ENCODE measurements around the gene MALT1.

MALT1 gene

DNA sequence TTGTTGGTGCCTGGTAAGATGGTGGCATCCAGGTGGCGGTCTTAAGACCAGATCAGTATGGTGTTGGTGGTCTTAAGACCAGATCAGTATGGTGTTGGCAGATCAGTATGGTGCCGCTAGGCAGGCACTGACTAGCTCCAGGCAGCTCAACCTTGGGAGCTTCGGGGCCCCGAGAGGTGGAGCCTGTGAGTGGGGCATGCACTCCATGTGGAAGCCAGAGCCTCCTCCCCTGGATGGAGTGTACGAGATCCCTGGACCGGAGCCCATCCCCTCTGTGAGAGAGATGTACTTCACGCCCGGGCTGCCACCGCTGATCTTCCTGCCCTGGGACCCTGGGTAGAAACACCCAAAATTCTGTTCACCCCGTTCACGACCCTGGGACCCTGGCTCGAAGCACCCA is 19.0 kb downstream of the MALT1 start:
- no peak for DNase-seq (ENCODE audit: low spot score)

DNA sequence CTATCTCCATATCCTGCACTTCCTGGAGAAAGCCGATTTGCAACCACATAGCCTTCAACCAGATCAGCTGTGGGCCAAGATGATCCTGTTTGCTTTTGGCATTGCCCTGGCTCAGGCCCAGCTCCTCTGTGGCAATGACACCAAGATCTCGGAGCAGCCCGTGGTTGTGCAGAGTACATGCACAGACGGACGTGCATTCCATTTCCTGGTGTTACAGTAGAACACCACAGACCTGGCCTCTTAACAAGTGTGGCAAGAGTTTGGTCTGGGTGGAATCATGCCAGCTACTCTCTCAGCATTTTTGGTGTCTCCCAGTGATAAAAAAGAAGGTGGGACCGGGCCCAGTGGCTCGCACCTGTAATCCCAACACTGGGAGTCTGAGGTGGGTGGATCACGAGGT is 20.0 kb downstream of the MALT1 start:
- DNase-seq (ENCODE audit: low spot score), result no peak

DNA sequence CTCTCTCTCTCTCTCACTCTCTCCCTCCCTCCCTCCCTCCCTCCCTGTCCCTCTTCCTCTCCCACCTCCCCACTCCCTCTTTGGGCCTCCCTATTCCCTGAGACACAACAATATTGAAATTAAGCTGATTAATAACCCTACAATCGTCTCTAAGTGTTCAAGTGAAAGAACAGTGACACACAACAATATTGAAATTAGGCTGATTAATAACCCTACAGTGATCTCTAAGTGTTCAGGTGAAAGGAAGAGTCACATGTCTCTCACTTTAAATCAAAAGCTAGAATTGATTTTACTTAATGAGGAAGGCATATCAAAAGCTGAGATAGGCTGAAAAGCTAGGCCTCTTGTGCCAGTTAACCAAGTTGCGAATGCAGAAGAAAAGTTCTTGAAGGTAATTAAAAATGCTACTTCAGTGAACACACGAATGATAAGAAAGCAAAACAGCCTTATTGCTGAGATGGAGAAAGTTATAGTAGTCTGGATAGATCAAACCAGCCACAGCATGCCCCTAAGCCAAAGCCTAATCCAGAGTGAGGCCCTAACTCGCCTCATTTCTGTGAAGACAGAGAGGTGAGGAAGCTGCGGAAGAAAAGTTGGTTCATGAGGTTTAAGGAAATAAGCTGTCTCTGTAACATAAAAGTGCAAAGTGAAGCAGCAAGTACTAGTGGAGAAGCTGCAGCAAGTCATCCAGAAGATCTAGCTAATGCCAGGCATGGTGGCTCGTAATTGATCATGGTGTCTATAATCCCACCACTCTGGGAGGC is 21.3 kb downstream of the MALT1 start:
- no peak for DNase-seq (ENCODE audit: low spot score)

DNA sequence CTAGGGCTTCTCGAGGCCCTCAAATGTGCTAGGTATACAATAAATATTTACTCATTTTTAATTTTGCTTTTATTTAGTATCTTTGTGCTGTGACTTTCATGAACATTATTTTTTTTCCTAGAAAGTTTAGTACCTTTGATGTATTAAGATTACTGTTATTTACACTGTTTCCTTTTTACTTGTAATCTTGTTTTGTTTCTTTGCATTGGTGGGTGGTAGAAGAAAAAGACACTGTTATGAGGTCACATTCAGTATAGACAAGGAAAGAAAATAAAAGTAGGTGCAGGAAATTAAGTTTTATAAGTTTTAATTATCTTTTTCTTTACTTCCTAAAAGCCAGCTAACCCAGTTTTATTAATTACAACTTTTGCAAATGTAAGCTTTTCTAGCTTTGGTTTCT is 23.0 kb downstream of the MALT1 start:
- no peak for DNase-seq (ENCODE audit: low spot score)

DNA sequence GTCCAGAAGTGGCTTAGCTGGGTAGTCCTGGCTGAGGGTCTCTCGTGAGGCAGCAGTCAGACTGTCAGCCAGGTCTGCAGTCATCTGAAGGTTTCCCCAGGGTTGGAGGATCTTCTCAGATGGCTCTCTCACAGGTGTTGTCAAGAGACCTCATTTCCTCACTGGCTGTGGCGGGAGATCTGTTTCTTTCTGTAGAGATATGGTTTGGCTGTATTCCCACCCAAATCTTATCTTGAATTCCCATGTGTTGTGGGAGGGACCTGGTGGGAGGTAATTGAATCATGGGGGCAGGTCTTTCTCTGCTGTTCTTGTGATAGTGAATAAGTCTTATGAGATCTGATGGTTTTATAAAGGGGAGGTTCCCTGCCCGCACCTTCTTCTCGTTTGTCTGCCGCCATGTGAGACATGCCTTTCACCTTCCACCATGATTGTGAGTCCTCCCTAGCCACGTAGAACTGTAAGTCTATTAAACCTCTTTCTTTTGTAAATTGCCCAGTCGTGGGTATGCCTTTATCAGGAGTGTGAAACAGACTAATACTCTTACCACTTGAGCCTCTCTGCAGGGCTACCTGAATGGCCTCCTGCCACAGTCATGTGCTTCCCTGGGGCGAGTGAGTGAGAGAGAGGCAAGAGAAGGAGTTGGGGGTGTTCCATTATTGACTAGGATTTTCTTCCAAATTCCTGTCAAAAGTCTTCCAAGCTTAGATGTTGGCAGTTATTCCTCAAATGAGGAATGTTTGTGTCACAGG is 23.6 kb downstream of the MALT1 start:
- DNase-seq (ENCODE audit: low spot score), result no peak

DNA sequence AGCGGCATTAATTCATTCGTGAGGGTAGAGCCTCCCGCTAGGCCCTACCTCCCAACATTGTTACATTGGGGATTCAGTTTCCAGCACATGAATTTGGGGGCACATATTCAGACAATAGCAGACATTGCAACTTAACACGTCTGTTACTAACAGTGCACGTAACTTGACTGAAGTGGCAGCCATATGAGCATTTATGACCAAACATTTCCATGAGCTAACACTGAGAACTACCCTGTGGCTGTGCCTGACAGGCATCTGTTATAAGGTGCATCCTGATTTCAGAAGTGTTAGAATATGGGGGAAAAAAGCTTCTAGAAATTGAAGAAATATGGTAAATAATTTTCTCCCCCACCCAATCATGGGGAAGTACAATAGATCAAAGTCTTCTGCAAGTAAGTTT is 24.5 kb downstream of the MALT1 start:
- DNase-seq (ENCODE audit: low spot score), result no peak

DNA sequence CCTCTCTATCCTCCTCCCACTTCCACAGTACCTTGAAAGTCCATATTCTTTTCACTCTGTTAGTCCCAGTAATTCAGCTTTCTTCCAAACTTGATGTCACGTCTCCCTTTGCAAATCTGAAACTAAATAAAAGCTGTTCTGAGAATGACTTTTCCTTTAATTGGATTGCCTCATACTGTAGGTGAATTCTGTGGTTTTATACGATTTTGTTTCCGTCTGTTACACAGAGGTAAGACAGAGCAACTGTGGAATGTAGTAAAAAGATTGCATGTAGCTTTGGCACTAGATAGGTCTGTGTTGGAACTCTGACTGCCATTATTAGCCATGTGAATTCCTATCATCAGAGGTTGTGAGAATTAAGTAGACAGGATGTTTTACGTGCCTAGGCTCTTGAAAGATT is 25.9 kb downstream of the MALT1 start:
- DNase-seq (ENCODE audit: low spot score), result no peak

DNA sequence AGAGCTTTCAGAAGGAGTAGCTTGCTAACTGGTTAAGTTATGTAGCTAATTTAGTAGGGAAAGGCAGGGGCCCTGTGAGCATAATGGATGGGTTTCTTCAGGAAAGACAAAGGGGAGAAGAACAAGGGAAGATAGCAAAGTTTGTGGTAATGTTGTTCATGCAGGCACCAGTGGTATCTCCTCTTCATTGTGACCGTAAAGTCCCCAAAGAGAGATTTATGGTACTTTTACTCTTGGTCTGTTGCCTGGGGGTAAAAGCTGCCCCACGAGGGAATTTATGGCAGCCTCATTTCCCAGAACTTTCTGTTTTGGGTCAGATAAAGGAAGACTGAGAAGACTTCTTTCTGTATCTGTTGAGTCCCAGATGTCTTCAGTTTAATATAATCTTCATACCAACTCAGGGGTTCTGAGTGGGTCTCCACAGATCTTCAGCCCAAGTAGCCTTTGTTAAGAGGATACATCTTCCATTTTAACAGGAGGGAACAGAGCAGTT is 27.5 kb downstream of the MALT1 start:
- DNase-seq (ENCODE audit: low spot score), result no peak

DNA sequence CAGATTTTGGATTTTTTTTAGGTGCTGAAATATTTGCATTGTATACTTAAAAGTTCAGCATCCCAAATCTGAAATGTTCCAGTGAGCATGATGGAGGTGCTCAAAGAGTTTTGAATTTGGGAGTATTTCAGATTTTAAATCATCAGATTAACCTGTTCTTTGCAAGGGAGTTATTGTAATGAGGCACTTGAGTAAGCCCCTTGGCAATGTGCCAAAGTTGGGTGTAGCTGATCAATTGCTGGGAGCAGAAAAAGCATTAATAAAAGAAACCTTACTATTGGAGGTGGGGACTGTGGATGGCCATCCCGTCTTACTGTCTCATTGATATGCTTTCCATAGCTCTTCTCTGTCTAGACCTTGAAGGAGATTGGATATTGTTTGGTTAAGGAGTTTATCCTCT is 28.3 kb downstream of the MALT1 start:
- DNase-seq (ENCODE audit: low spot score), result no peak

DNA sequence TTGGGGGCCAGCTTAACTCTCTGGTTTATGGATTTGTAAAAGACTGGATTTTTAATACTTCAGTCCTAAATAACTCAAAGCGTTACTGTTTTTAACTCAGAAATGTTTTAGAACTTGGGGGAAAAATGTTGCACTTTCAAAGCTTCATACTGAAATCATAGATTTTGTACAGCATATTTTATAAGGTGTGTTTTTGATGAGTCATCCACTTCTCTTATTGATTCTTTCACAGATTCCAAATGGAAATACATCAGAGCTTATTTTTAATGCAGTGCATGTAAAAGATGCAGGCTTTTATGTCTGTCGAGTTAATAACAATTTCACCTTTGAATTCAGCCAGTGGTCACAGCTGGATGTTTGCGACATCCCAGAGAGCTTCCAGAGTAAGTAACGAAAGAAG is 28.9 kb downstream of the MALT1 start:
- DNase-seq (ENCODE audit: low spot score), result no peak

DNA sequence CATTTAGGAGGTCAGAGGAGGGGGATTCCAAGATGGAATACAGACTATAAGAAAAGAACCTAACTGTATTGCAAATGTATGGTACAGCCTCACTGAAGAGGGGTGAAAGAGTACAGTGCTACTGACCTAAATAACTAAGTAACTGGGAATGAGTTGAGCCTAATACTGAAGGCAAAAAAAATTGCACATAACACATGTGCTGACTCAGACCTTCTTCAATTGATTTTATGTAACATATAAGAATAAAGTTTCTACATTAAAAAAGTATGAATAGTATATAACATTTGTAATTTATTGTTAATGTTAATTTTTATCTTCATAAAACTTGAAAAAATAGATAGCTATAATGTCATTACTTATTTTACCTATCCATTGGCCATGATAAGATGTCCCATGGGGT is 41.7 kb downstream of the MALT1 start:
- DNase-seq (ENCODE audit: low spot score), result no peak

DNA sequence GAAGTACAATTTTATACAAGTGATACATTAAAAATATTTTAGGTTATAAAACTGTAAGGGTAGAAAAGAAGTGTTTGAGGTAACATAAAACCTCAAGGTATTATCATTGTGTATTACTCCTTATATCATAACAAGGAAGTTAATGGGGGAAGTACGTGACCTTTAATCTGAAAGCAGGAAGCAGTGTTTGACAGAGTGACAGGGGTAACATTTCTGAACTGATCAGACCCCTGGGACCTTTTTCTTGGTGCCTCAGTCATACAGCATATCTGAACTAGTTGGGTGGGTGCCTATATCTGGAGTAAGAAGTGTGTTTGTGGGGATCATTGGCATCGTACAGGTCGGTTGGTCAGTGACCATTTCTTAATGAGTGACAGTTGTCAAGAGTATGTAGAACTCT is 43.0 kb downstream of the MALT1 start:
- DNase-seq (ENCODE audit: low spot score), result no peak

DNA sequence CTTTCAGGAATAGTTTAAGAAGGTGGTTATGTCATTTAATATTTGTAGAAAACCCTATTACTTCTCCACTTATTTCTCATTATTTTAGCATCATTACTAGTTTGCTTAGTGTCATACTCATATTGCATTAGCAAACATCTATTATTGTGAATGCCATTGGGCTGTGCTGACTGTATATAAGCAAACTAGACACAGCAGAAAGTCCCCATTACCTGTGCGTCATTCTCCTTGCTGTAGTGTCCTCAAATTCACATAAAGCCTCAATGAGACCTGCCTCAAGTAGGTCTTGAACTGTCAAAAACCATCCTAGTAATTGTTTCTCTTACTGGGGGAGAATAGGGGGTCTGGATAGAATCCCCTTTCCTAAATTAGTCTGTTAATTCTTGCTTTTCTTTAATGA is 43.6 kb downstream of the MALT1 start:
- DNase-seq (ENCODE audit: low spot score), result no peak

DNA sequence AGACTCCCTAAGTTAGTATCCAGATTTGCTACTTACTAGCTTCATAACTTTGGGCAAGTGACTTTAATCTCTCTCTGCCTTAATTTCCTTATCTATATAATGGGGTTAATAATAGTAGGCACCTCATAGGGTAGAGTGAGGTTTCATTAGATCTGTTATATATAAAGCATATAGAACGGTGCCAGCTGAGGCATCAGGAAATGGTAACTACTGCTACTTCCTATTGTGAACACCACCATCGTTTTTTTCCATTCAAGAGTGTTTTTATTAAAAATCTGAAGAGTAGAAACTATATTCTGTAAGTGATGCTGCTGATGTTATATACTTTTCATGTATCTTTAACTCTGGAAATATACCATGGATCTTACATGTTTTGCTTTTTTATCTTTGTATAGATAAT is 44.3 kb downstream of the MALT1 start:
- no peak for DNase-seq (ENCODE audit: low spot score)

DNA sequence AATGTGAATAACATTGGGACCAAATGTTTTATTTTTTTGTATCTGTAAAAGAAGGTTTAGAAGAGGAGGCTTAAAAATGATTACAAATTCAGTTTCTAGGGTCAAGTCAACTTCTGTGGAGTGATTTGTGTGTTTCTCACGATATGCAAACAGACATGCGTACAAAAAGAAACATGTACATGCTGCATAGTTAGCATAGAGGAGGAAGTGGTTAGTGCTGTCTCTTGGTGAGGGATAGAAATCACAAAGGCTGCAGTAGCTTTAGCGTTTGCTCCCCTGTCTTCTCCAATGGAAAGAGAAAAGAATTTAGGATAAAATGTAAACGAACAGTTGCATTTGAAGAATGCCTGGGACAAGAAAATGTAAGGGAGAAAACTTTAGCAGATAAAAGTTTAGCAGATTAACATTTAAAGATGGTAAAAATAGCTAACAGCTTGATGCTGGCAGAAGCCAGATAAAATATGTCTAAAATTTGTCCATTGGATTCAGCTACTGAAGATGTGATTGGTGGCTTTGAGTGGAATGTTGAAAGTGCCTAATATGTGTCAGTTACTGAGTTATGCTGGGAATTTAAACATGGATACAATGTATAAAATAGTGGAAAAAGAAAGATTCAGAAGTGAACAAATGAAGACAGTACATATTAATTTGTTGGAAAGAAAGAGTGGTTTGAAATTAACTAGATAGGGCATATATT is 44.9 kb downstream of the MALT1 start:
- no peak for DNase-seq (ENCODE audit: low spot score)

DNA sequence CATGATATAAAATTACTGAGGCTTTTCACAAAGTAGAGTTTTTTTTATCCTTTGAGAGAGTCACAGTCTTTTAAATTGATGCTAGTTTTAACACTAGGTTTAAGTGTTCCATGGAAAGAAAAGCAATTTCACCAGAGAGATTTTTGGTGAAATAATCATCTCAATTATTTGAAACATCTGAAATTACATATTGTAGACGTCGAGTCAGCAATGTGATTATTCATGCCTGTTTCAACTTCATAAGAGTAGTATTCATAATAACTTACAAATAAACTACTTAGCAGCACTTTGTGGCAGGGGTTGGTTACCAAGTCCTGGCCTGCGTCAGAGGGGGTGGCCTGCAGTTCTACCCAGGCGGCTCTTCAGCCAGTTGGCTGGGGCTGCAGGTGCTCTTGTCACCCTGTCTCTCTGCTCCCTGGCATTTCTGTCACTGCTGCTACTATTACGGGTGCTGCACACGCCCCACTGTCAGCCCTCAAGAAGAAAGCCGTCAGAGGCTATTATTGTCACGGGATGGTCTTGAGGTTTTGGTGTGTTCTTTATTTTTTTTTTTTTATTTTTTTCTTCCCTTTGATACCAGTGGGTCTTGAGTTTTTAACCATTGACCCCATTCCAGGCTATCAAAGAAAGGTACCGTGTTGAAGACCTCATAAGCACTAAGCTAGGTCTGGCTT is 50.4 kb downstream of the MALT1 start:
- DNase-seq (ENCODE audit: low spot score), result no peak

DNA sequence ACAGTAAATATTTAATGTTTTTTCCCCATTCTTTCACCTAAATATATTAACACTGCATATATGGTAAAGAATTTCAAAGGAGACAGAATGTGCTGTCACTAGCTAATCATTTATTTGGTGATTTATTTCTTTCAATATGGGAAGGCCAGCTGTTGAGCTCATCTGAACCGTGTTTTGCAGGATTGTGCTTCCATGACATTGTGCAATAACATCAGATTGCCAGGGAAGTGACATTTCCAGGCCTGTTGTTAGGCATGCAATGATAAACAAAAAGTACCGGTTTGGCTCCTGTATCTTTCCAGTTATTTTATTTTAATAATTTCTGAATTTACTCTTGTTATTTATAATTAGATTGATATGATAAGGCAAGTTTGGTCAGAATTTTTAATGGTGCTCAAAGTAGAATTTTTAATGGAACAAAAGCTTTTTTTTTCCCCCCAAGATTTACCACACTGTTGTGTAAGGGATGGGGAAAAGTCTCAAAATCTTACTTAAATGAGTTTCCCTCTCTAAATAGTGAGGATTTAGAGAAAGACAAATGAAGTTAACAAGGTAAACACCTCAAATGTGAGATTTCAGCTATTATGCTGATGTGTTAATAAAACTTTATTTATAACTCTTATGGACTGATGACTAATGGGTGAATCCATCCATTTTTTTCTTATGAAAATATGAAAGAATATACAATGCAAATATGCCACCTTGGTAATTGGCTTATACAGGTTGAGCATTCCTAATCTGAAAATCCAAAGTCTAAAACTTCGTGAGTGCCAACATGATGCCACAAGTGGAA is 52.7 kb downstream of the MALT1 start:
- DNase-seq (ENCODE audit: low spot score), result no peak

DNA sequence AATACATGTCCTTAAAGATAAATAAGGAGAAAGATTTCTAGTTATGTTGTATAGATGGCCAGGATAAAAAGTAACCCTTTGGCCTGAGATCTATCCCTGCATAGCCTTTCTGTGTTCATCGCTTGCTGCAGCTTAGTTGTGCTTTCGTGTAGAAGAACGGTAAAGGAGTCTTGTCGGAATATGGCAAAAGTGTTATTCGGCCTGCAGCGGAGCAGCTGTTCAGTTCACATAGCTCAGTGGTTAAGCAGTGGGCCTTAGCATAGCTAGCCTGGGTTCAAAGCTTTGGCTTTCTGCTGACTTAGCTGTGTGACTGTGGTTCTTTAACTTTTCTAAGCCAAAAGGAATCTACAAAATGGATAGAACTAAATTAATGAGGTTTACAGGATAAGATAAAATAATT is 55.4 kb downstream of the MALT1 start:
- DNase-seq (ENCODE audit: low spot score), result no peak

DNA sequence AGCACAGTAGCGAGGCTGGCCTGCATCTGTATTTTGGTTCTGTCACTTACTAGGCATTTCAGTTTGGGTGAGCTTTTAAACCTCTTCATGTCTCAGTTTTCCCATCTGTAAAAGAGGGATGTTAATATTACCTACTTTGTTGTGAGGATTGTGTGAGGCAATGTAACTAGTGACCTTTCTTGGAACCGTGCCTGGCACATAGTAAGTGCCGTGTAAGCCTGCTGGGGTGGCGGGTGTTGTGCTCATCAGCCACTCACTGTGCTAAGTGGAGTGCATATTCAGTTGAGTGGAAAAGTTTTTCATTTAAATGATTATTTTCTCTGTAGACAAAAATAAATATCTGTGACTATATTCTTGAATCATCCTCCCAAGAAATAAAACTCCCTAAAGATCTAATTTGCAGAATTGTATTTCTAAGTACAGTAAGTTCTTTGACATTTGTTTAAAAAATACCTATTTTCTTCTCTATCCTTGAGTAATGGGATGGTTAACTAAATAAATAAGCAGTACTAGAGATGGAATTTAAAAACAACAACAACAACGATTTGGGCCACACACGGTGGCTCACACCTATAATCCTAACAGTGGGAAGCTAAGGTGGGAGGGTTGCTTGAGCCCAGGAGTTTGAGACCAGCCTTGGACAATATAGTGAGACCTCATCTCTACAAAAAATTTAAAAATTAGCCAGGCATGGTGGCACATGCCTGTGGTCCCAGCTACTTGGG is 56.7 kb downstream of the MALT1 start:
- no peak for DNase-seq (ENCODE audit: low spot score)

DNA sequence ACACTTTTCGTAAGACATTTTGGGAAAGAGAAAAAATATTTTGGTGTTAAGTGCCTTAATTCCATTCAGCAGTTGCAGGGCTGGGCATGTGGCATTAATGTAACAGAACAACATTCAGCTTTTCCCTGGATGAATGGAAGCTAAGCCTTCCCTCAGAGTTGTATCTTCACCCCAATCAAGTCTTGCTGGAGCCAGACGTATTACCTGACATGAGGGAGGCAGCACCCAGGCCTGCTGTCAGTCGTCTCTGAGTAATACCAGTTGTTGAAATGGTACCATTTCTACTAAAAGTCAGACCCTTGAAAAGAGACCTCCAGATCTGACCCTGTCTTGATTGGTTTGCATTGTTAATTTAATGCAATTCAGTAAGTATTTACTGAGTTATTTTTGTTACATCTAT is 57.5 kb downstream of the MALT1 start:
- no peak for DNase-seq (ENCODE audit: low spot score)

DNA sequence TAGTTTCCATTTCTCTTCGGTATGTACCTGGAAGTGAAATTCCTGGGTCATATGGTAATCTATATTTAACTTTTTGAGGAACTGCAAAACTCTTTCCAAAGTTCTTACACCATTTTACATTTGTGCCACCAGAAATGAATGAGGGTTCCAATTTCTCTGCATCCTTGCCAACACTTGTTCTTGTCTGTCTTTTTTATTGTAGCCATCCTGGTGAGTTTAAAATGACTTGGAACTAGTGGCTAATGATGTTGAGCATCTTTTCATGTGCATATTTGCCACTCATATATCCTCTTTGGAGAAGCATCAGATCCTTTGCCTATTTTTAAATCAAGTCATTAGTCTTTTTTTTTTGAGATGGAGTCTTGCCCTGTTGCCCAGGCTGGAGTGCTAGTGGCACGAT is 59.4 kb downstream of the MALT1 start:
- DNase-seq (ENCODE audit: low spot score), result no peak
